ENCODE results near the gene ZYG11A.

- TF ChIP-seq POLR2A (IDR thresholded peaks at IDR 0.05), result no peak
- TF ChIP-seq EP300 (IDR thresholded peaks at IDR 0.05), result no peak
These were observed 44.9 kb downstream of the ZYG11A start for GRCh38 chr1:52887483-52887882.
